Stimulated activated CD8-positive, alpha-beta memory T cell treated with anti-CD3 and anti-CD28 coated beads, Interleukin-12 subunit alpha, Interleukin-12 subunit beta, amount 100 ng/mL, for 4 hours (primary cell): ENCODE results near the gene IFNAR2.

Experiments
- DNase-seq: peaks from one replicate; pipeline ENCODE4 v3.0.0-alpha.2; 2020; ENCODE audit warnings: low read depth

IFNAR2 gene

GRCh38 chr21:33268737-33269441 lies 39.2 kb downstream of the IFNAR2 start:
- no peak for DNase-seq

- DNase-seq = no peak
Measured at GRCh38 chr21:33270986-33271385, 41.2 kb downstream of the IFNAR2 start.

- no peak for DNase-seq
Measured at GRCh38 chr21:33273044-33273443, 43.3 kb downstream of the IFNAR2 start.

GRCh38 chr21:33278721-33279120 lies 49.0 kb downstream of the IFNAR2 start:
- no peak for DNase-seq

- DNase-seq = no peak
Measured at GRCh38 chr21:33279330-33279820, 49.6 kb downstream of the IFNAR2 start.
